Measurements from ENCODE around the gene RBMS1.

RBMS1 gene

GRCh38 chr2:160275656-160276055 is 218.0 kb downstream of the RBMS1 start:
- TF ChIP-seq, protein P1, sequence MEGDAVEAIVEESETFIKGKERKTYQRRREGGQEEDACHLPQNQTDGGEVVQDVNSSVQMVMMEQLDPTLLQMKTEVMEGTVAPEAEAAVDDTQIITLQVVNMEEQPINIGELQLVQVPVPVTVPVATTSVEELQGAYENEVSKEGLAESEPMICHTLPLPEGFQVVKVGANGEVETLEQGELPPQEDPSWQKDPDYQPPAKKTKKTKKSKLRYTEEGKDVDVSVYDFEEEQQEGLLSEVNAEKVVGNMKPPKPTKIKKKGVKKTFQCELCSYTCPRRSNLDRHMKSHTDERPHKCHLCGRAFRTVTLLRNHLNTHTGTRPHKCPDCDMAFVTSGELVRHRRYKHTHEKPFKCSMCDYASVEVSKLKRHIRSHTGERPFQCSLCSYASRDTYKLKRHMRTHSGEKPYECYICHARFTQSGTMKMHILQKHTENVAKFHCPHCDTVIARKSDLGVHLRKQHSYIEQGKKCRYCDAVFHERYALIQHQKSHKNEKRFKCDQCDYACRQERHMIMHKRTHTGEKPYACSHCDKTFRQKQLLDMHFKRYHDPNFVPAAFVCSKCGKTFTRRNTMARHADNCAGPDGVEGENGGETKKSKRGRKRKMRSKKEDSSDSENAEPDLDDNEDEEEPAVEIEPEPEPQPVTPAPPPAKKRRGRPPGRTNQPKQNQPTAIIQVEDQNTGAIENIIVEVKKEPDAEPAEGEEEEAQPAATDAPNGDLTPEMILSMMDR (IDR thresholded peaks at IDR 0.05; ENCODE audit: extremely low read depth, missing control alignments): no peak
- no peak for DNase-seq (ENCODE audit: low spot score)

DNA sequence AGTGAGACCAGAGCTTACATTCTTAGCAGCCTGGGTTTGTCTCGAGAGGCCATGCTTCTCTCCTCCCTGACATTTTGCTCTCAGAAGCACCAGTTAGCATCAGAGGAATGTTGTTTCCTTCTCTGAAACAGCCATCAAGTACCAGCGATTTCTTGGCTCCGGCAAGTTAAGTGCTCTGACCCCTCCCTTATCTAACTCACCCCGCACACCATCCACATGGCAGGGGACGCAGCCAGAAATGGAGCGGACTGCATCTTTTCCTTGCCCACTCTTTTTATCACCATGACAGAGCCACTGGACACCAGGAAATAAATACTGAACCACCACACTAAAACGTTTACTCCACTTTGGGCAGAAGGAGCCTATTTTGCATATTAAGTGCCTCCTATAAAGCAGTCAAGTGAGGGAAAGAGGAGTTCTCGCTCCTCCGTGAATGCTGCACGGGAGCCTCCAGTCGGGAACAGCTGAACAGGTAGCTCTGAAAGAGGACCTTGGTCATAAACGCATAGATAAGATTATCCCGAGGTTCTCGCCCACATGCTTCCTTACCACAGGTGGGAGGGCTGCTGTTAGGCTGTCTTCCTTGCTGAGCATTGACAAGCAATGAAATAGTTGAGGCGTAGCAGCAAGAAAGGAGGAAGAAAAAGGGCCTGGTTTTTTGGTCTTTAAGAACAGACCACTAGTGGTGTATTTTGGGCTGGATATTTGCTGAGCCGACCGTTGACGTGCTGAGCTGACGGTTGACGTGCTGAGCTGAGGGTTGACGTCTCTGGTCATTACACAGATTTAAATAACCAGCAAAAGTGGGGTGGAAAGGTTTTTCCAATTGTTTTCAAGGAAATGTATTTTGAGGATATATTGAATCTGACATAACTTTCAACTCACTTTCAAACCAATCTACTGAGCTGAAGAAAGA is 222.2 kb downstream of the RBMS1 start:
- TF ChIP-seq, protein P1 (IDR thresholded peaks at IDR 0.05; ENCODE audit: extremely low read depth, missing control alignments): no peak

DNA sequence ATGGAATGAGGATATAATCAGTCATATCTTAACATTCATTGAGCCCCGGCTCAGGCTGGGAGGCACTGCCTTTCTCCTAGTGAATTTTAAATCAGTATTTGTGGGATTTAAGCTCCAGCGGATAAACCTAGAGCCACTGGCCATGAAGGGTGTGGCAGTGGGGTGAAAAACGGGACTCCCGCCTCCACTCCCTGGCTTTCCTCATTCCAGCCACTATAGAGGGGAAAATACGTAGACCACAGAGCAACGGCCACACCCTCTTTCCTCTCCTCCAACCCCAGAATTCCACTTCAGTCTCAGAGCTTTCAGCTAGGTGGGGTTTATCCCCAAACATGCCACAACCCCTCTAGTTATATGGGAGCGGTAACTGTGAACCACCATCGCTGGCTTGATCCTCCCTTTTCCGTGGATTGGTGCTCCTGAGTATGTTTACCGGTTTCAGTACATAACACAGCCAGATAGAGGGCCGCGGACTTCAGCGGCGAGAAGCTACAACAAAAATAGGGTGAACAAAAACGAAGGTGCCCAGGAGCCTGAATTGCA is 223.0 kb downstream of the RBMS1 start:
- TF ChIP-seq, protein P1 (IDR thresholded peaks at IDR 0.05; ENCODE audit: extremely low read depth, missing control alignments): no peak
- no peak for DNase-seq (ENCODE audit: low spot score)

More for the DNA sequence above, 222.2 kb downstream of the RBMS1 start:
- DNase-seq (ENCODE audit: low spot score): no peak

DNA sequence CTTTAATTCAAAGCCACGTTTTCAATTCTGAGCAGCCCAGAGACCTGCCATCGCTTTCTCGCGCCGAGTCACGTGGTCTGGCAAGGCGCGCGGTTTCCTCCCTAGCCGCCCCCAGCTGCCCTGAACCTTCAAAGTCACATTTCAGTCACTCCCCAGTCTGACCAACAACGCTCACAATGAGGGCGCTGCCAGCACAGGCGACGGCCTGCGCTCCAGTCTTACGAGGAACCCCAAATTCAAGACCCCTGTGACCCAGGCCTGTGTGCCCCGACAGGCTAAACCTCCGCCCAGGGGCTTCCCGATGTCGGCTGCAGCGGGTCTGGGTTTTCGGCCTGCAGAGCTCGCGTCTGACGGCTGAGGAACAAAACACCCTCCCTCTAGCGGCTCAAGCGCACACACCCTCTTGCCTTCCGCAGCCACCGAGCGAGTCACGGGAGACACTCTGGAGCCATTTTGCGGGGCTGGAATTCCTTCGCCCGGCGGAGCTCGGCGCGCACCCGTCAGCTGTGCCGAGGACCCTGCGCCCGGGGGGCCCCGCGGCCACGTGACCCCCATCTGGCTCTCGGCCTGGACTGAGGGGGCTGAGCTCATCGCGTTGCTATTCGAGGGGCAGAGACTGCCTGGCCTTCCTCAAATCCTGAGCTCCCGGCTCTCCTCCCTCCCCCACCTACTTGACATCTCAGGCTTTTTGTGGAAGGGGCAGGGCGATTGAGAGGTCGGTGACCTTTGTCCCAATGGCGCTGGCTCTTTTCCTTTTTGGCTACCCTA is 223.6 kb downstream of the RBMS1 start:
- DNase-seq (ENCODE audit: low spot score): peak; percentile 75
- TF ChIP-seq, protein P1 (IDR thresholded peaks at IDR 0.05; ENCODE audit: extremely low read depth, missing control alignments): peak; percentile 19

GRCh38 chr2:160269365-160269764 is 224.2 kb downstream of the RBMS1 start:
- TF ChIP-seq, protein P1 (IDR thresholded peaks at IDR 0.05; ENCODE audit: extremely low read depth, missing control alignments): no peak
- DNase-seq (ENCODE audit: low spot score): no peak

DNA sequence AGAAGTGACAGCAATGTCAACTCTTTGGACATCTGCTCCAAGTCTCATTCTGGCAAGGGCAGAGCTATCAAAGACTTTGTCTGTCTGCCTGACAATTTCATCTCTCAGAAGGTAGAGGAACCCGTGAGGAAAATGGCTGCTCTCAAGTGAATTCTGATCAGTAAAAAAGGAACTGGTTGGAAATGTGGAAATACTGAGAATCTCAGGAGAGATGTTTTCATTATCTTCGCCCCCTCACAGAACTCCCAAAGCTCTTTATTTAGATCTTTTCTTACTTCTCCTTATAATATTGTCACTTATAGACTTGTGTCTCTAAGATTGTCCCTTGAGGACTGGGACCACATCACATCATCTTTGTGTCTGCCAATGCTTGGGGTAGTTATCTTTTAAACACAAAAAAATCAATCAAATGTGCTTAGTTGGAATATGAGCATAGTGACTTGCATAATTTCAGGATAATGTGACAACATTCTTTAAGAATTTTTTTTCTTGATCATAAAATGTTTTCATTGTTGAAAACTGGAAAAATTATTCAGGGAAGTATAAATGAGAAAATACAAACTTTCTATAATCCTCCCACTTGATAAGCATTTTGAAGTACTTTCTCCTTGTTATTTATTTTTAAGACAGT is 225.3 kb downstream of the RBMS1 start:
- TF ChIP-seq, protein P1 (IDR thresholded peaks at IDR 0.05; ENCODE audit: extremely low read depth, missing control alignments): no peak
- DNase-seq (ENCODE audit: low spot score): no peak
